ENCODE results near the gene SPEN.

The SPEN gene

GRCh38 chr1:15941899-15942660 is 94.6 kb downstream of the SPEN start:
- H3K36me3 ChIP-seq (ENCODE audit: insufficient read depth, low read length), result peaks cover 92% of the 10 kb centered on the region
- H3K27me3 ChIP-seq (ENCODE audit: insufficient read depth, low read length), result no peaks in the 10 kb centered on the region
- H3K4me1 ChIP-seq (ENCODE audit: insufficient read depth, low read length), result peaks cover 4% of the 10 kb centered on the region
- H3K4me3 ChIP-seq (ENCODE audit: low read length), result no peak overlapping the region
- H3K9me3 ChIP-seq (ENCODE audit: low read length), result no peaks in the 10 kb centered on the region
- H2AFZ ChIP-seq (ENCODE audit: low read depth, low read length), result no peak overlapping the region

- Histone ChIP-seq H3K4me3 (ENCODE audit: low read length) (no peak overlapping the region), H2AFZ (ENCODE audit: low read depth, low read length) (no peak overlapping the region), H3K9me3 (ENCODE audit: low read length) (no peaks in the 10 kb centered on the region), H3K36me3 (ENCODE audit: insufficient read depth, low read length) (peaks cover 92% of the 10 kb centered on the region), H3K27me3 (ENCODE audit: insufficient read depth, low read length) (no peaks in the 10 kb centered on the region), H3K4me1 (ENCODE audit: insufficient read depth, low read length) (peaks cover 4% of the 10 kb centered on the region)
Observed at GRCh38 chr1:15942661-15943327, 95.3 kb downstream of the SPEN start.

- H2AFZ ChIP-seq (ENCODE audit: low read depth, low read length), result no peak overlapping the region
- H3K4me3 ChIP-seq (ENCODE audit: low read length), result no peak overlapping the region
- H3K9me3 ChIP-seq (ENCODE audit: low read length), result no peaks in the 10 kb centered on the region
- H3K36me3 ChIP-seq (ENCODE audit: insufficient read depth, low read length), result peaks cover 93% of the 10 kb centered on the region
- H3K27me3 ChIP-seq (ENCODE audit: insufficient read depth, low read length), result no peaks in the 10 kb centered on the region
- H3K4me1 ChIP-seq (ENCODE audit: insufficient read depth, low read length), result peaks cover 6% of the 10 kb centered on the region
Observed at GRCh38 chr1:15943328-15943991, 96.0 kb downstream of the SPEN start.

- Histone ChIP-seq H3K9me3 (ENCODE audit: low read length) (no peaks in the 10 kb centered on the region), H2AFZ (ENCODE audit: low read depth, low read length) (no peak overlapping the region), H3K27me3 (ENCODE audit: insufficient read depth, low read length) (no peaks in the 10 kb centered on the region), H3K4me3 (ENCODE audit: low read length) (no peak overlapping the region), H3K36me3 (ENCODE audit: insufficient read depth, low read length) (peaks cover 88% of the 10 kb centered on the region), H3K4me1 (ENCODE audit: insufficient read depth, low read length) (peaks cover 11% of the 10 kb centered on the region)
Observed at GRCh38 chr1:15943992-15944307, 96.4 kb downstream of the SPEN start.

GRCh38 chr1:15944308-15945010 is 97.0 kb downstream of the SPEN start:
- no peak overlapping the region for H2AFZ ChIP-seq (ENCODE audit: low read depth, low read length)
- H3K9me3 ChIP-seq (ENCODE audit: low read length), result no peaks in the 10 kb centered on the region
- H3K36me3 ChIP-seq (ENCODE audit: insufficient read depth, low read length), result peaks cover 83% of the 10 kb centered on the region
- H3K4me1 ChIP-seq (ENCODE audit: insufficient read depth, low read length), result peaks cover 12% of the 10 kb centered on the region
- H3K4me3 ChIP-seq (ENCODE audit: low read length), result no peak overlapping the region
- no peaks in the 10 kb centered on the region for H3K27me3 ChIP-seq (ENCODE audit: insufficient read depth, low read length)

- H3K4me1 ChIP-seq (ENCODE audit: insufficient read depth, low read length), result peaks cover 9% of the 10 kb centered on the region
Observed at GRCh38 chr1:15945011-15945831, 97.7 kb downstream of the SPEN start.

GRCh38 chr1:15945832-15946448 is 98.4 kb downstream of the SPEN start:
- Histone ChIP-seq H3K27me3 (ENCODE audit: insufficient read depth, low read length) (no peaks in the 10 kb centered on the region), H3K9me3 (ENCODE audit: low read length) (no peaks in the 10 kb centered on the region), H3K4me1 (ENCODE audit: insufficient read depth, low read length) (peaks cover 9% of the 10 kb centered on the region), H3K36me3 (ENCODE audit: insufficient read depth, low read length) (peaks cover 83% of the 10 kb centered on the region), H3K4me3 (ENCODE audit: low read length) (no peak overlapping the region), H2AFZ (ENCODE audit: low read depth, low read length) (no peak overlapping the region)

More at GRCh38 chr1:15945011-15945831, 97.7 kb downstream of the SPEN start:
- no peak overlapping the region for H3K4me3 ChIP-seq (ENCODE audit: low read length)
- no peak overlapping the region for H2AFZ ChIP-seq (ENCODE audit: low read depth, low read length)
- no peaks in the 10 kb centered on the region for H3K9me3 ChIP-seq (ENCODE audit: low read length)
- H3K27me3 ChIP-seq (ENCODE audit: insufficient read depth, low read length), result no peaks in the 10 kb centered on the region
- peaks cover 82% of the 10 kb centered on the region for H3K36me3 ChIP-seq (ENCODE audit: insufficient read depth, low read length)

- Histone ChIP-seq H2AFZ (ENCODE audit: low read depth, low read length) (no peak overlapping the region), H3K36me3 (ENCODE audit: insufficient read depth, low read length) (peaks cover 75% of the 10 kb centered on the region), H3K9me3 (ENCODE audit: low read length) (no peaks in the 10 kb centered on the region), H3K27me3 (ENCODE audit: insufficient read depth, low read length) (no peaks in the 10 kb centered on the region), H3K4me1 (ENCODE audit: insufficient read depth, low read length) (peaks cover 9% of the 10 kb centered on the region), H3K4me3 (ENCODE audit: low read length) (no peak overlapping the region)
Observed at GRCh38 chr1:15946571-15947381, 99.3 kb downstream of the SPEN start.

- Histone ChIP-seq H3K4me1 (ENCODE audit: insufficient read depth, low read length) (peaks cover 9% of the 10 kb centered on the region), H3K9me3 (ENCODE audit: low read length) (no peaks in the 10 kb centered on the region), H2AFZ (ENCODE audit: low read depth, low read length) (no peak overlapping the region), H3K36me3 (ENCODE audit: insufficient read depth, low read length) (peaks cover 72% of the 10 kb centered on the region), H3K27me3 (ENCODE audit: insufficient read depth, low read length) (no peaks in the 10 kb centered on the region), H3K4me3 (ENCODE audit: low read length) (no peak overlapping the region)
Observed at GRCh38 chr1:15947382-15948090, 100.0 kb downstream of the SPEN start.

- Histone ChIP-seq H3K4me3 (ENCODE audit: low read length) (no peak overlapping the region), H3K9me3 (ENCODE audit: low read length) (no peaks in the 10 kb centered on the region)
Observed at GRCh38 chr1:15948091-15948591, 100.6 kb downstream of the SPEN start.

More at GRCh38 chr1:15948091-15948591, 100.6 kb downstream of the SPEN start:
- Histone ChIP-seq H2AFZ (ENCODE audit: low read depth, low read length) (no peak overlapping the region), H3K27me3 (ENCODE audit: insufficient read depth, low read length) (no peaks in the 10 kb centered on the region), H3K36me3 (ENCODE audit: insufficient read depth, low read length) (peaks cover 70% of the 10 kb centered on the region), H3K4me1 (ENCODE audit: insufficient read depth, low read length) (peaks cover 9% of the 10 kb centered on the region)
